Measurements from ENCODE around the gene FAM167B. TPM values are rescaled to one million over a fixed set of nuclear protein-coding genes. Genes with fewer than 3 reads are reported as not detected.

The FAM167B gene
- total and polyA plus RNA-seq, 2 of the 4 experiments (the other 2 are of a cell fraction): 0.18 to 0.53 TPM

- Histone ChIP-seq H2BK15ac (ENCODE audit: low read depth, low read length) (no peak overlapping the region), H3K14ac (replicated peaks; ENCODE audit: low read depth, low read length) (no peak overlapping the region), H4K20me1 (ENCODE audit: insufficient read depth, low read length) (0 out of 2 replicates have a peak, but pooled peaks cover 10% of the 10 kb centered on the region), H2AK9ac (replicated peaks; ENCODE audit: low read depth, low read length, poor library complexity) (no peak overlapping the region), H3K27ac (ENCODE audit: insufficient read depth, low read length) (no peak overlapping the region), H3K27me3 (ENCODE audit: control insufficient read depth, insufficient read depth, low read length) (no peaks in the 10 kb centered on the region), H3K56ac (ENCODE audit: extremely low read depth, insufficient read depth, low read length) (no peak overlapping the region), H3K9me1 (ENCODE audit: insufficient read depth, low read length) (peaks cover 16% of the 10 kb centered on the region), H3K4me1 (ENCODE audit: control insufficient read depth, insufficient read depth, low read length) (peaks cover 12% of the 10 kb centered on the region), H3K4me3 (ENCODE audit: insufficient read depth, low read depth, low read length) (no peak overlapping the region), H3K4me2 (ENCODE audit: low read depth, low read length) (peak overlapping the region; percentile 13; the same call in 1 of the 2 replicates), H3K36me3 (ENCODE audit: control insufficient read depth, insufficient read depth, low read length) (peaks cover 39% of the 10 kb centered on the region), H3K79me1 (ENCODE audit: low read depth in 1 of 2, low read length in 2 of 2) (peaks cover 37 to 75% of the 10 kb centered on the region in 2 experiments), H2BK120ac (ENCODE audit: low read depth, low read length) (no peak overlapping the region), H3K23ac (ENCODE audit: low read depth, low read length) (0 out of 2 replicates have a peak overlapping the region, but pooled peaks have one; percentile 18), H4K5ac (ENCODE audit: low read depth, low read length) (no peak overlapping the region), H2BK20ac (ENCODE audit: low read depth, low read length) (no peak overlapping the region), H3K18ac (ENCODE audit: low read depth, low read length) (no peak overlapping the region), H2BK5ac (ENCODE audit: low read depth, low read length, poor library complexity, severe bottlenecking) (no peak overlapping the region), H3K9ac (ENCODE audit: low read depth, low read length) (no peak overlapping the region), H4K8ac (ENCODE audit: low read depth in 2 of 2, low read length in 2 of 2) (0 out of 4 replicates have a peak overlapping the region, but pooled peaks of 1 of the 2 experiments have one; percentile 47), H4K91ac (ENCODE audit: insufficient read depth, low read depth, low read length) (no peak overlapping the region), H3K4ac (ENCODE audit: low read depth, low read length) (no peak overlapping the region), H2AFZ (replicated peaks; ENCODE audit: low read length, poor library complexity) (no peak overlapping the region), H3K9me3 (ENCODE audit: control insufficient read depth, insufficient read depth, low read length) (no peaks in the 10 kb centered on the region), H2AK5ac (ENCODE audit: low read depth, low read length) (no peak overlapping the region)
- ChIA-PET CTCF (no interaction called here), POLR2A (ENCODE audit: unreplicated experiment) (no interaction called here)
- 100% methylated on average over 2 of the region's 3 CpGs; no CpG with 5 or more reads in 1 of the 2 experiments for WGBS, 2 experiments (ENCODE audit: extremely low coverage in 2 of 2, insufficient read length in 1 of 2)
- no peak for TF ChIP-seq MAFK (IDR thresholded peaks at IDR 0.05; ENCODE audit: low read depth, low read length)
- TF ChIP-seq RCOR1 (IDR thresholded peaks at IDR 0.05; ENCODE audit: insufficient replicate concordance, low read length): no peak
- DNase-seq (no peak), ATAC-seq (ENCODE audit: low read depth) (no peak)
- BruUV-seq (replicated peaks): no TSS peak
- dilution Hi-C loops (cut with HindIII; ENCODE audit: low sequenced_read_pairs, unreplicated experiment): no loop called here
- intact Hi-C loops (cut with micrococcal nuclease): loop anchor here (5.0 kb wide), 1 partner anchor 69 kb away; the partner anchor contains the start of gene HDAC1
- in situ Hi-C loops (cut with MboI; ENCODE audit: low sequenced_read_pairs): no loop called here
Measured at GRCh38 chr1:32223683-32224082, 23.3 kb upstream of the FAM167B start.

Measured in IMR-90 (cell line).